K562 (cell line): ENCODE results near the gene MGAT4C. TPM values are rescaled to one million over a fixed set of nuclear protein-coding genes. Genes with fewer than 3 reads are reported as not detected.
A peak's percentile ranks its signal among the peaks of the same experiment; 100 is the strongest.

Experiments
- ATAC-seq: fragments of 200-7000 bp; cut with Tn5 transposase; 3 replicates; pipeline ENCODE4 v1.9.1; 2020; ENCODE audit warnings: moderate library complexity
- BruUV-seq: library from RNA; stranded (reverse); fragments of 400-500 nt; replicated peaks from 2 replicates; lab custom pipeline; 2021; lab: Mats Ljungman, UMichigan
- CTCF ChIA-PET: fragments of 300-600 bp; formaldehyde crosslinking; extraction: SDS; loops from one replicate; lab custom pipeline; 2021; ENCODE audit warnings: low intra/inter-chr PET ratio; lab: Yijun Ruan, JAX
- POLR2A ChIA-PET: fragments of 300-600, 350-650 bp; sonication (Branson Sonifier 250); formaldehyde crosslinking; extraction: SDS; loops from one replicate; lab custom pipeline; 2021; ENCODE audit warnings: antibody characterized with exemption, inconsistent platforms; lab: Yijun Ruan, JAX
- DNase-seq, 4 experiments: peaks; one replicate each; pipeline versions ENCODE4 v3.0.0 to v3.0.0-alpha.2; 2011 to 2018; ENCODE audit warnings: low spot score in 3 of 4, mixed read lengths in 3 of 4; ENCODE audit errors: extremely low read depth in 1 of 4
- FAIRE-seq: peaks from 2 replicates; lab custom pipeline; 2011; peaks lifted over from hg19 to GRCh38; lab: Jason Lieb, UNC
- H2AFZ ChIP-seq: 2 replicates; pipeline ENCODE4 v1.6.0; 2011; ENCODE audit warnings: low read depth, low read length, control low read depth, inconsistent platforms
- H3K27ac ChIP-seq: fragments of 200-600 bp; 3 replicates; pipeline ENCODE4 v1.8.0; 2011; ENCODE audit warnings: low read depth, mild to moderate bottlenecking, control low read depth, inconsistent platforms, low read length, moderate library complexity, mixed read lengths; ENCODE audit errors: extremely low read depth
- H3K27me3 ChIP-seq, 2 experiments: fragments of 300-600 bp in 1 of 2; 2 replicates in 1 of 2; 3 replicates in 1 of 2; pipeline versions ENCODE4 v1.6.0 to v1.8.0; 2011; ENCODE audit warnings: inconsistent platforms in 2 of 2, low read length in 2 of 2, mild to moderate bottlenecking in 1 of 2, mixed read lengths in 1 of 2, moderate library complexity in 1 of 2; ENCODE audit not compliant: control insufficient read depth in 2 of 2, insufficient read depth in 2 of 2
- H3K36me3 ChIP-seq: fragments of 300-600 bp; 3 replicates; pipeline ENCODE4 v1.8.0; 2011; ENCODE audit warnings: mild to moderate bottlenecking, low read length, inconsistent platforms; ENCODE audit not compliant: control insufficient read depth, insufficient read depth
- H3K4me1 ChIP-seq, 2 experiments: fragments of 200-600 bp in 1 of 2; replicated peaks in 1 of 2; 2 replicates in 1 of 2; 3 replicates in 1 of 2; pipeline versions ENCODE4 v1.5.1 to v1.8.0; 2011; ENCODE audit warnings: inconsistent platforms in 2 of 2, low read length in 2 of 2, mild to moderate bottlenecking in 1 of 2, mixed read lengths in 1 of 2, moderate library complexity in 1 of 2; ENCODE audit not compliant: control insufficient read depth in 2 of 2, insufficient read depth in 2 of 2
- H3K4me2 ChIP-seq: 2 replicates; pipeline ENCODE4 v1.6.1; 2011; ENCODE audit warnings: low read length, control low read depth, inconsistent platforms, mixed read lengths; ENCODE audit not compliant: insufficient read depth
- H3K4me3 ChIP-seq: fragments of 200-600 bp; sonication (generic), shearing (Covaris generic); 2 replicates; pipeline ENCODE4 v1.5.1; 2016; ENCODE audit warnings: control low read depth, inconsistent platforms
- H3K79me2 ChIP-seq: fragments of 200-600 bp; 3 replicates; pipeline ENCODE4 v1.8.0; 2011; ENCODE audit warnings: low read length, inconsistent platforms; ENCODE audit not compliant: control insufficient read depth, insufficient read depth
- H3K9ac ChIP-seq, 2 experiments: 2 replicates each; pipeline versions ENCODE4 v1.6.0 to v1.6.1; 2011; ENCODE audit warnings: low read depth in 2 of 2, low read length in 2 of 2, control low read depth in 1 of 2, inconsistent platforms in 1 of 2, mild to moderate bottlenecking in 1 of 2, mixed read lengths in 1 of 2; ENCODE audit not compliant: insufficient read depth in 1 of 2
- H3K9me1 ChIP-seq: one replicate; pipeline ENCODE4 v1.6.0; 2011; ENCODE audit warnings: inconsistent platforms, mild to moderate bottlenecking, low read length, moderate library complexity; ENCODE audit not compliant: control insufficient read depth, insufficient read depth
- H3K9me3 ChIP-seq: replicated peaks from 2 replicates; pipeline ENCODE4 v1.5.1; 2011; ENCODE audit warnings: low read depth, low read length, inconsistent platforms; ENCODE audit not compliant: control insufficient read depth, insufficient read depth
- H4K20me1 ChIP-seq: replicated peaks from 2 replicates; pipeline ENCODE4 v1.6.1; 2011; ENCODE audit warnings: low read length, inconsistent platforms, mixed read lengths; ENCODE audit not compliant: control insufficient read depth, insufficient read depth
- CREM ChIP-seq: IDR thresholded peaks from 2 replicates; pipeline ENCODE4 v1.6.1; 2014; ENCODE audit warnings: antibody characterized with exemption, low read depth
- ETV5 ChIP-seq: sonication (generic); formaldehyde crosslinking; IDR thresholded peaks from 2 replicates; pipeline ENCODE4 v1.4.0; 2020; ENCODE audit warnings: low read depth, mild to moderate bottlenecking, missing genetic modification reagents
- FIP1L1 ChIP-seq: fragments of 200-400 bp; formaldehyde crosslinking; IDR thresholded peaks from 2 replicates; pipeline ENCODE4 v1.6.1; 2018; ENCODE audit warnings: mild to moderate bottlenecking, low read depth, low read length; ENCODE audit not compliant: poor library complexity, severe bottlenecking
- KDM5B ChIP-seq: fragments of 200-600 bp; sonication (generic); IDR thresholded peaks from 2 replicates; pipeline ENCODE4 v1.6.1; 2012; ENCODE audit warnings: low read depth, mild to moderate bottlenecking, moderate library complexity, low read length, control low read depth, inconsistent platforms; ENCODE audit not compliant: insufficient replicate concordance
- ZNF696 ChIP-seq: fragments of 250-450 bp; sonication (Bioruptor Pico); conservative IDR thresholded peaks from 2 replicates; pipeline ENCODE4 v1.4.0; 2020; ENCODE audit warnings: mild to moderate bottlenecking, moderate library complexity
- WGBS: fragments of 100-300 bp; shearing (Covaris generic); methylation state at CpG from one replicate; pipeline ENCODE4 v1.1.6; 2016; ENCODE audit warnings: low coverage, mixed read lengths; ENCODE audit not compliant: insufficient coverage; ENCODE audit errors: missing lambda C conversion rate; 5-methylcytosine and 5-hydroxymethylcytosine counted together
- in situ Hi-C: fragments of 300-500 bp; cut with MboI; formaldehyde crosslinking; loops from 4 replicates; pipeline ENCODE4 v1.15.0; 2018; ENCODE audit warnings: inconsistent platforms, mixed read lengths
- intact Hi-C: fragments of 100-400 bp; cut with micrococcal nuclease; formaldehyde crosslinking; loops from 2 replicates; pipeline ENCODE4 v1.14.2; 2022
- polyA plus RNA-seq, 8 experiments: library from polyadenylated mRNA; depleted of rRNA in 4 of 8; stranded (reverse) in 5 of 8; unstranded in 3 of 8; fragments of >200 nt; fragmentation: Nextera tagmentation in 2 of 8; fragmentation: Illumina TruSeq in 1 of 8; extraction: Ambion mirVana in 2 of 8; extraction: Trizol in 1 of 8; gene quantifications; 2 replicates each; pipeline versions ENCODE4 v1.2.1 to v1.2.3, GENCODE V29; 2011 to 2014; ENCODE audit warnings: inconsistent platforms in 1 of 8, missing spikeins in 1 of 8
- total RNA-seq, 7 experiments: library from RNA; depleted of rRNA in 6 of 7; stranded (reverse); fragments of >200 nt in 6 of 7; fragmentation: Illumina TruSeq in 2 of 7; extraction: Trizol in 2 of 7; gene quantifications; 2 replicates each; pipeline versions ENCODE4 v1.2.1 to v1.2.3, GENCODE V29; 2011 to 2021; ENCODE audit warnings: low replicate concordance in 1 of 7
- TF ChIP-seq, protein P1 (sequence below), 2 experiments: fragments of 450-650 bp in 1 of 2; sonication (generic) in 1 of 2; formaldehyde crosslinking in 1 of 2; IDR thresholded peaks; 2 replicates each; pipeline versions ENCODE4 v1.7.1 to v1.9.0; 2016 to 2022; ENCODE audit warnings: inconsistent platforms in 1 of 2, mild to moderate bottlenecking in 1 of 2, missing genetic modification reagents in 1 of 2

Gene MGAT4C
- total and polyA plus RNA-seq, 9 of the 15 experiments (the other 6 are each of a cell fraction or from before 2014, with no cell fraction given) = not detected

DNA sequence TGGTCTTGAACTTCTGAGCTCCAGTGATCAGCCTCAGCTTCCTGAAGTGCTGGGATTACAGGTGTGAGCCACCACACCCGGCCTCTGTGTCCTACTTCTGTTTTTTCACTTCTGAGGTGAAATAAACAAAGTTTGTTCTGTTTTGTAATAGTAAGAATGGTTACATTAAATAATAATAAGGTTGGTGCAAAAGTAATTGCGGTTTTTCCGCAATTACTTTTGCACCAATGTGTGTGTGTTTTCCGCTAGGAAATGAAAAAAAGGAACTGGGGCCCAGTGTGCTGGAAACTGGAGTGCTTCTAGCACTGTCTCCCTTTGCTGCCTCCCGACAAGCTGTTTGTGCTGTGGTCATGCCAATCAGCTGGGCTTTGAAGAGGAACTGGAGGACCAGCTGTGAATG is 241.2 kb downstream of the MGAT4C start:
- POLR2A ChIA-PET = no interaction called here
- BruUV-seq = no TSS peak
- no peaks in the 10 kb centered on the region for H3K4me1 ChIP-seq
- DNase-seq (no peak), FAIRE-seq (no peak), ATAC-seq (no peak)
- H2AFZ ChIP-seq = no peak overlapping the region
- in situ Hi-C loops (no loop called here), intact Hi-C loops (no loop called here)
- no peaks in the 10 kb centered on the region for H3K9me3 ChIP-seq
- H3K9me1 ChIP-seq = no peaks in the 10 kb centered on the region
- CTCF ChIA-PET = no interaction called here
- H3K9ac ChIP-seq = no peak overlapping the region
- WGBS = 0% methylated on average over 5 of the region's 5 CpGs
- H3K27me3 ChIP-seq = no peaks in the 10 kb centered on the region
- H3K27ac ChIP-seq = no peak overlapping the region
- no peak overlapping the region for H3K4me2 ChIP-seq
- H3K79me2 ChIP-seq = no peaks in the 10 kb centered on the region
- no peak overlapping the region for H3K4me3 ChIP-seq
- no peak for TF ChIP-seq KDM5B
- no peak for TF ChIP-seq ETV5
- TF ChIP-seq CREM = no peak
- TF ChIP-seq, protein P1, sequence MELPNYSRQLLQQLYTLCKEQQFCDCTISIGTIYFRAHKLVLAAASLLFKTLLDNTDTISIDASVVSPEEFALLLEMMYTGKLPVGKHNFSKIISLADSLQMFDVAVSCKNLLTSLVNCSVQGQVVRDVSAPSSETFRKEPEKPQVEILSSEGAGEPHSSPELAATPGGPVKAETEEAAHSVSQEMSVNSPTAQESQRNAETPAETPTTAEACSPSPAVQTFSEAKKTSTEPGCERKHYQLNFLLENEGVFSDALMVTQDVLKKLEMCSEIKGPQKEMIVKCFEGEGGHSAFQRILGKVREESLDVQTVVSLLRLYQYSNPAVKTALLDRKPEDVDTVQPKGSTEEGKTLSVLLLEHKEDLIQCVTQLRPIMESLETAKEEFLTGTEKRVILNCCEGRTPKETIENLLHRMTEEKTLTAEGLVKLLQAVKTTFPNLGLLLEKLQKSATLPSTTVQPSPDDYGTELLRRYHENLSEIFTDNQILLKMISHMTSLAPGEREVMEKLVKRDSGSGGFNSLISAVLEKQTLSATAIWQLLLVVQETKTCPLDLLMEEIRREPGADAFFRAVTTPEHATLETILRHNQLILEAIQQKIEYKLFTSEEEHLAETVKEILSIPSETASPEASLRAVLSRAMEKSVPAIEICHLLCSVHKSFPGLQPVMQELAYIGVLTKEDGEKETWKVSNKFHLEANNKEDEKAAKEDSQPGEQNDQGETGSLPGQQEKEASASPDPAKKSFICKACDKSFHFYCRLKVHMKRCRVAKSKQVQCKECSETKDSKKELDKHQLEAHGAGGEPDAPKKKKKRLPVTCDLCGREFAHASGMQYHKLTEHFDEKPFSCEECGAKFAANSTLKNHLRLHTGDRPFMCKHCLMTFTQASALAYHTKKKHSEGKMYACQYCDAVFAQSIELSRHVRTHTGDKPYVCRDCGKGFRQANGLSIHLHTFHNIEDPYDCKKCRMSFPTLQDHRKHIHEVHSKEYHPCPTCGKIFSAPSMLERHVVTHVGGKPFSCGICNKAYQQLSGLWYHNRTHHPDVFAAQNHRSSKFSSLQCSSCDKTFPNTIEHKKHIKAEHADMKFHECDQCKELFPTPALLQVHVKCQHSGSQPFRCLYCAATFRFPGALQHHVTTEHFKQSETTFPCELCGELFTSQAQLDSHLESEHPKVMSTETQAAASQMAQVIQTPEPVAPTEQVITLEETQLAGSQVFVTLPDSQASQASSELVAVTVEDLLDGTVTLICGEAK (IDR thresholded peaks at IDR 0.05) = peak; percentile 65
- TF ChIP-seq, protein P1 (CRISPR knock-in tag; IDR thresholded peaks at IDR 0.05) = no peak
- TF ChIP-seq ZNF696 (CRISPR knock-in tag) = no peak
- TF ChIP-seq FIP1L1 = no peak
- H4K20me1 ChIP-seq = no peaks in the 10 kb centered on the region
- no peaks in the 10 kb centered on the region for H3K36me3 ChIP-seq
